ENCODE measurements around the gene INPP5A.

Gene INPP5A

DNA sequence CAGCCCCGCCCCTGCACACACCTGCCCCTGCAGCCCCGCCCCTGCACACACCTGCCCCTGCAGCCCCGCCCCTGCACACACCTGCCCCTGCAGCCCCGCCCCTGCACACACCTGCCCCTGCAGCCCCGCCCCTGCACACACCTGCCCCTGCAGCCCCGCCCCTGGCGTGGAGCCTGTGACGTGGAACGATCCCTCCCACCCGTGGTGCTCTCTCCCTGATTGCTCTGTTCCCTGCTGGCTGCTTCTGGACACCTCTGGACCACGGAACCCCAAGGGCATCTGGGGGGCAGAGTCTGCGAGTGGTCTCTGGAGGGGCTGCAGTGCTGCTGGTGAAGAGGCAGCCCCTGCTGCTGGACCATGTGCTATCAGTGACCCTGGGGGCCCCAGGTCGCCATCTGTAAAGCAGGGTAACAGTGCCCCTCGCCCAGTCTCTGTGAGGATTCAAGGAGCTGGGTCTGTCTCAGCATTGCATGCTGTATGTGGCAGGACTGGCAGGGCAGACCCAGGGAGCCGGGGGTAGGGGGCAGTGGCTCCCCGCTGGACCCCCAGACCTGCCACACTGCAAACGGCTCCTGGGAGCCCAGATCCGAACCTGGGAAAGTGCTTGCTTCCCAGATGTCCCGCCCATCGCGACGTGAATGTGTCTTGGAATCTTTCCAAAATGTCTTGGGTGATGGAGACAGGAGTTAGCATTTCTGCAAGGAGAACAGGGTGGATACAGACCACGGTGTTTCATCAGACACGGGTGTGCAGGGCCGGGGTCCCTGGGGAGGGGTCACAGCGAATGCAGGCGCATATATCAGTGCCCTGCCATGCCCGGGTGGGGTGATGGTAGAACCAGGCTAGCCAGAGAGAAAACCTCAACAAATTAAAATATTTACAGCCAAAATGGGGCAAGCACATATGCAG lies 276.2 kb downstream of the INPP5A start:
- Histone ChIP-seq H3K4me1 (ENCODE audit: control insufficient read depth in 1 of 2, insufficient read depth in 2 of 2, low read length in 2 of 2) (no peaks in the 10 kb centered on the region), H3K4me2 (ENCODE audit: low read length) (no peak overlapping the region), H4K8ac (ENCODE audit: low read depth, low read length) (no peak overlapping the region), H2BK5ac (ENCODE audit: low read depth, low read length, poor library complexity) (no peak overlapping the region), H2BK120ac (ENCODE audit: insufficient read depth, low read length, poor library complexity) (no peak overlapping the region), H2AFZ (ENCODE audit: insufficient read depth, low read length, poor library complexity) (no peak overlapping the region), H3K23ac (ENCODE audit: low read length) (no peak overlapping the region), H3K79me1 (ENCODE audit: low read length) (no peaks in the 10 kb centered on the region), H3K36me3 (ENCODE audit: control insufficient read depth in 1 of 2, insufficient read depth in 2 of 2, low read length in 2 of 2) (no peaks in the 10 kb centered on the region), H3K9me3 (ENCODE audit: insufficient read depth, low read depth, low read length) (peaks cover 6% of the 10 kb centered on the region), H2BK12ac (ENCODE audit: low read length) (no peak overlapping the region), H3K79me2 (ENCODE audit: control insufficient read depth, insufficient read depth, low read length, poor library complexity) (no peaks in the 10 kb centered on the region), H3K27ac (ENCODE audit: low read depth, low read length) (no peak overlapping the region), H3K9ac (ENCODE audit: low read length) (no peak overlapping the region), H3K27me3 (ENCODE audit: insufficient read depth, low read length) (peaks cover 2% of the 10 kb centered on the region), H3K4ac (ENCODE audit: low read depth, low read length) (no peak overlapping the region), H3K18ac (ENCODE audit: low read length) (no peak overlapping the region), H2AK5ac (ENCODE audit: low read length) (no peak overlapping the region), H3K4me3 (ENCODE audit: low read depth, low read length) (no peak overlapping the region), H4K91ac (ENCODE audit: low read depth, low read length) (no peak overlapping the region), H4K12ac (ENCODE audit: low read depth, low read length) (no peak overlapping the region), H3K14ac (ENCODE audit: low read length) (no peak overlapping the region)
- no CpG with 5 or more reads among the region's 28 CpGs for WGBS (ENCODE audit: extremely low coverage, insufficient coverage, insufficient read length)
- DNase-seq, result no peak

- H3K36me3 ChIP-seq (ENCODE audit: control insufficient read depth in 1 of 2, insufficient read depth in 2 of 2, low read length in 2 of 2), result no peaks in the 10 kb centered on the region
- no peak overlapping the region for H4K12ac ChIP-seq (ENCODE audit: low read depth, low read length)
- H3K4ac ChIP-seq (ENCODE audit: low read depth, low read length), result no peak overlapping the region
- H3K27ac ChIP-seq (ENCODE audit: low read depth, low read length), result no peak overlapping the region
- no peak overlapping the region for H2AFZ ChIP-seq (ENCODE audit: insufficient read depth, low read length, poor library complexity)
- H3K79me2 ChIP-seq (ENCODE audit: control insufficient read depth, insufficient read depth, low read length, poor library complexity), result no peaks in the 10 kb centered on the region
- H3K14ac ChIP-seq (ENCODE audit: low read length), result no peak overlapping the region
- H2AK5ac ChIP-seq (ENCODE audit: low read length), result no peak overlapping the region
- H2BK5ac ChIP-seq (ENCODE audit: low read depth, low read length, poor library complexity), result no peak overlapping the region
- H3K9me3 ChIP-seq (ENCODE audit: insufficient read depth, low read depth, low read length), result peaks cover 4% of the 10 kb centered on the region
- H3K18ac ChIP-seq (ENCODE audit: low read length), result no peak overlapping the region
- H4K91ac ChIP-seq (ENCODE audit: low read depth, low read length), result no peak overlapping the region
- H3K79me1 ChIP-seq (ENCODE audit: low read length), result no peaks in the 10 kb centered on the region
- H4K8ac ChIP-seq (ENCODE audit: low read depth, low read length), result no peak overlapping the region
- no peak overlapping the region for H3K4me3 ChIP-seq (ENCODE audit: low read depth, low read length)
- H3K23ac ChIP-seq (ENCODE audit: low read length), result no peak overlapping the region
- peaks cover 2% of the 10 kb centered on the region for H3K27me3 ChIP-seq (ENCODE audit: insufficient read depth, low read length)
- no CpG with 5 or more reads among the region's 16 CpGs for WGBS (ENCODE audit: extremely low coverage, insufficient coverage, insufficient read length)
- no peaks in the 10 kb centered on the region for H3K4me1 ChIP-seq (ENCODE audit: control insufficient read depth in 1 of 2, insufficient read depth in 2 of 2, low read length in 2 of 2)
- no peak for DNase-seq
- no peak overlapping the region for H3K9ac ChIP-seq (ENCODE audit: low read length)
- H2BK12ac ChIP-seq (ENCODE audit: low read length), result no peak overlapping the region
- H2BK120ac ChIP-seq (ENCODE audit: insufficient read depth, low read length, poor library complexity), result no peak overlapping the region
- no peak overlapping the region for H3K4me2 ChIP-seq (ENCODE audit: low read length)
Measured at GRCh38 chr10:132814469-132814856, 276.9 kb downstream of the INPP5A start.

GRCh38 chr10:132815168-132815857 lies 277.7 kb downstream of the INPP5A start:
- H3K14ac ChIP-seq (ENCODE audit: low read length), result no peak overlapping the region
- H3K9me3 ChIP-seq (ENCODE audit: insufficient read depth, low read depth, low read length), result peaks cover 7% of the 10 kb centered on the region
- H3K27ac ChIP-seq (ENCODE audit: low read depth, low read length), result no peak overlapping the region
- no peaks in the 10 kb centered on the region for H3K4me1 ChIP-seq (ENCODE audit: control insufficient read depth in 1 of 2, insufficient read depth in 2 of 2, low read length in 2 of 2)
- no peak overlapping the region for H2BK120ac ChIP-seq (ENCODE audit: insufficient read depth, low read length, poor library complexity)
- no peak overlapping the region for H4K8ac ChIP-seq (ENCODE audit: low read depth, low read length)
- no peak overlapping the region for H2BK12ac ChIP-seq (ENCODE audit: low read length)
- H4K12ac ChIP-seq (ENCODE audit: low read depth, low read length), result no peak overlapping the region
- H3K4me3 ChIP-seq (ENCODE audit: low read depth, low read length), result no peak overlapping the region
- no peak overlapping the region for H3K18ac ChIP-seq (ENCODE audit: low read length)
- H2AFZ ChIP-seq (ENCODE audit: insufficient read depth, low read length, poor library complexity), result no peak overlapping the region
- H3K23ac ChIP-seq (ENCODE audit: low read length), result no peak overlapping the region
- no peaks in the 10 kb centered on the region for H3K79me2 ChIP-seq (ENCODE audit: control insufficient read depth, insufficient read depth, low read length, poor library complexity)
- no peak overlapping the region for H3K9ac ChIP-seq (ENCODE audit: low read length)
- peaks cover 2% of the 10 kb centered on the region for H3K27me3 ChIP-seq (ENCODE audit: insufficient read depth, low read length)
- no peak overlapping the region for H2AK5ac ChIP-seq (ENCODE audit: low read length)
- DNase-seq, result no peak
- no peak overlapping the region for H3K4ac ChIP-seq (ENCODE audit: low read depth, low read length)
- H3K4me2 ChIP-seq (ENCODE audit: low read length), result no peak overlapping the region
- H3K79me1 ChIP-seq (ENCODE audit: low read length), result no peaks in the 10 kb centered on the region
- H2BK5ac ChIP-seq (ENCODE audit: low read depth, low read length, poor library complexity), result no peak overlapping the region
- no CpG with 5 or more reads among the region's 18 CpGs for WGBS (ENCODE audit: extremely low coverage, insufficient coverage, insufficient read length)
- no peak overlapping the region for H4K91ac ChIP-seq (ENCODE audit: low read depth, low read length)
- H3K36me3 ChIP-seq (ENCODE audit: control insufficient read depth in 1 of 2, insufficient read depth in 2 of 2, low read length in 2 of 2), result no peaks in the 10 kb centered on the region

DNA sequence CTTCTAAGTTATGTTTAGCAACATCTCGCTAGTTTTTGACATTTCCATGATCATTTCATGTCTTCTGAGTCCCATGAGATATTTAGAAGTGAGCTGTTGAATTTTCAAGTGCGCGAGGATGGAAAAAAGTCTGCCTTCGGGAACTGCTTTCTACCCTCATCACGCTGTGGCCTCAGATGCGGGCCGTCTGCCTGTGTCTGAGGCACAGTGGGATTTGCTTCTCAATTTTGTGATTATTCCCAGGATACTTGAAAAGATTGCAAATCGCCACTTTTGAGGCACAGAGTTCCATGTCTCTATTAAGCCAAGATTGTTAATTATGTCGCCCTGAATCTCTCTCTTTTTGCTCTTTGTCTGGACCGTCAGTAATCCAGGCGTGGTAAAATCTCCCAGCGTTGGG lies 279.1 kb downstream of the INPP5A start:
- Histone ChIP-seq H3K14ac (ENCODE audit: low read length) (no peak overlapping the region), H3K18ac (ENCODE audit: low read length) (no peak overlapping the region), H3K4me1 (ENCODE audit: control insufficient read depth in 1 of 2, insufficient read depth in 2 of 2, low read length in 2 of 2) (no peaks in the 10 kb centered on the region), H3K23ac (ENCODE audit: low read length) (no peak overlapping the region), H3K27ac (ENCODE audit: low read depth, low read length) (no peak overlapping the region), H3K27me3 (ENCODE audit: insufficient read depth, low read length) (peaks cover 2% of the 10 kb centered on the region), H4K91ac (ENCODE audit: low read depth, low read length) (no peak overlapping the region), H3K36me3 (ENCODE audit: control insufficient read depth in 1 of 2, insufficient read depth in 2 of 2, low read length in 2 of 2) (no peaks in the 10 kb centered on the region), H4K8ac (ENCODE audit: low read depth, low read length) (no peak overlapping the region), H2BK12ac (ENCODE audit: low read length) (no peak overlapping the region), H3K4me3 (ENCODE audit: low read depth, low read length) (no peak overlapping the region), H3K79me2 (ENCODE audit: control insufficient read depth, insufficient read depth, low read length, poor library complexity) (no peaks in the 10 kb centered on the region), H3K79me1 (ENCODE audit: low read length) (no peaks in the 10 kb centered on the region), H3K4ac (ENCODE audit: low read depth, low read length) (no peak overlapping the region), H3K9ac (ENCODE audit: low read length) (no peak overlapping the region), H2AFZ (ENCODE audit: insufficient read depth, low read length, poor library complexity) (no peak overlapping the region), H2BK120ac (ENCODE audit: insufficient read depth, low read length, poor library complexity) (no peak overlapping the region), H3K9me3 (ENCODE audit: insufficient read depth, low read depth, low read length) (peaks cover 14% of the 10 kb centered on the region), H3K4me2 (ENCODE audit: low read length) (no peak overlapping the region), H2BK5ac (ENCODE audit: low read depth, low read length, poor library complexity) (no peak overlapping the region), H2AK5ac (ENCODE audit: low read length) (no peak overlapping the region), H4K12ac (ENCODE audit: low read depth, low read length) (no peak overlapping the region)
- DNase-seq, result peak in 1 of 2 donors; percentile 4
- no CpG with 5 or more reads among the region's 12 CpGs for WGBS (ENCODE audit: extremely low coverage, insufficient coverage, insufficient read length)
